Measurements from ENCODE around the gene ZNF276. TPM values are rescaled to one million over a fixed set of nuclear protein-coding genes. Genes with fewer than 3 reads are reported as not detected.
A peak's percentile ranks its signal among the peaks of the same experiment; 100 is the strongest.

Gene ZNF276
- total RNA-seq, 4 donors from 2014 or later: 21.2 to 38.9 (median 24.9) TPM

- Histone ChIP-seq H3K36me3 (no peaks in the 10 kb centered on the region), H3K27me3 (no peaks in the 10 kb centered on the region), H3K4me1 (peaks cover 11 to 20% of the 10 kb centered on the region in 2 donors), H3K4me3 (replicated peaks in 1 of 3) (peak overlapping the region; percentile 51 to 78 (median 66)), H3K27ac (peak overlapping the region; percentile 70 to 94 (median 75)), H3K9me3 (no peaks in the 10 kb centered on the region)
- TF ChIP-seq POLR2A (IDR thresholded peaks at IDR 0.05) (no peak), CTCF (IDR thresholded peaks at IDR 0.05) (peak in 2 of 6 experiments; percentile 7 to 20)
- 5% methylated on average over 3 to 15 of the region's 78 CpGs for WGBS, 2 donors
- DNase-seq: peak; percentile 75
- intact Hi-C loops (cut with DNase I): loop anchor here (10.0 kb wide), 1 partner anchor 164 kb away; no protein-coding TSS in a partner anchor
Measured at GRCh38 chr16:89700649-89701424, 20.5 kb upstream of the ZNF276 start.

- peak; percentile 52 to 93 for TF ChIP-seq POLR2A (IDR thresholded peaks at IDR 0.05)
- no peak for TF ChIP-seq CTCF (IDR thresholded peaks at IDR 0.05)
- H3K27ac ChIP-seq: peak within 1 kb of the TSS; percentile 70 to 94 (median 75)
- H3K9me3 ChIP-seq: no peaks in the 10 kb centered on the region
- H3K4me3 ChIP-seq (replicated peaks in 1 of 3): peak within 1 kb of the TSS; percentile 51 to 78 (median 66)
- DNase-seq: peak; percentile 98
- no peaks in the 10 kb centered on the region for H3K27me3 ChIP-seq
- WGBS, 2 donors: 0 to 2% methylated on average over 6 to 8 of the region's 97 CpGs
- H3K36me3 ChIP-seq: no peaks in the 10 kb centered on the region
- intact Hi-C loops (cut with DNase I): loop anchor here (10.0 kb wide), 1 partner anchor 163 kb away; no protein-coding TSS in a partner anchor
- peaks cover 11 to 20% of the 10 kb centered on the region in 2 donors for H3K4me1 ChIP-seq
Measured at GRCh38 chr16:89701425-89702406, 19.6 kb upstream of the ZNF276 start, which contains the start of gene SPATA2L. SPATA2L (minus strand) TSS chr16:89701705; CDS start chr16:89701232, 473 bp downstream.

- Histone ChIP-seq H3K9me3 (no peaks in the 10 kb centered on the region), H3K27ac (no peak overlapping the region), H3K4me3 (replicated peaks in 1 of 3) (no peak overlapping the region), H3K36me3 (no peaks in the 10 kb centered on the region), H3K27me3 (no peaks in the 10 kb centered on the region), H3K4me1 (peaks cover 11 to 20% of the 10 kb centered on the region in 2 donors)
- no peak for DNase-seq
- WGBS, 2 donors: 83 to 89% methylated on average over 13 of the region's 13 CpGs
- TF ChIP-seq CTCF (IDR thresholded peaks at IDR 0.05): no peak
- no peak for TF ChIP-seq POLR2A (IDR thresholded peaks at IDR 0.05)
- intact Hi-C loops (cut with DNase I): loop anchor here (10.0 kb wide), 1 partner anchor 161 kb away; no protein-coding TSS in a partner anchor
Measured at GRCh38 chr16:89704281-89704680, 17.1 kb upstream of the ZNF276 start.

- Histone ChIP-seq H3K27me3 (no peaks in the 10 kb centered on the region), H3K9me3 (no peaks in the 10 kb centered on the region), H3K4me1 (peaks cover 7 to 14% of the 10 kb centered on the region in 2 donors), H3K36me3 (no peaks in the 10 kb centered on the region), H3K4me3 (replicated peaks in 1 of 3) (no peak overlapping the region), H3K27ac (no peak overlapping the region)
- no peak for TF ChIP-seq POLR2A (IDR thresholded peaks at IDR 0.05)
- DNase-seq: no peak
- WGBS, 2 donors: 72 to 73% methylated on average over 15 of the region's 15 CpGs
- intact Hi-C loops (cut with DNase I): loop anchor here (5.0 to 10.0 kb wide), 2 partner anchors 87 to 160 kb away; no protein-coding TSS in a partner anchor
Measured at GRCh38 chr16:89705006-89705405, 16.3 kb upstream of the ZNF276 start.

Data from thyroid gland (tissue), 4 donors.